Panc1 (cell line): Measurements from ENCODE around the gene SLC36A4. TPM values are rescaled to one million over a fixed set of nuclear protein-coding genes. Genes with fewer than 3 reads are reported as not detected.

Experiments
- ATAC-seq: fragments of 200-7000 bp; cut with Tn5 transposase; 2 replicates; pipeline ENCODE4 v1.9.1; 2020; ENCODE audit warnings: mild to moderate bottlenecking, moderate library complexity
- BruUV-seq: library from RNA; stranded (reverse); fragments of 400-500 nt; replicated peaks from 2 replicates; lab custom pipeline; 2021; lab: Mats Ljungman, UMichigan
- CTCF ChIA-PET: fragments of 300-600 bp; sonication (Branson Sonifier 250); formaldehyde crosslinking; loops from one replicate; lab custom pipeline; 2022; ENCODE audit warnings: antibody characterized with exemption; lab: Charles Lee
- POLR2A ChIA-PET: fragments of 300-600 bp; sonication (Branson Sonifier 250); formaldehyde crosslinking; loops from one replicate; lab custom pipeline; 2022; ENCODE audit warnings: antibody characterized with exemption; lab: Charles Lee
- DNase-seq: peaks from one replicate; pipeline ENCODE4 v3.0.0-alpha.2; 2010; ENCODE audit warnings: low read depth, low spot score
- H3K27ac ChIP-seq: 2 replicates; pipeline ENCODE4 v1.5.1; 2011; ENCODE audit warnings: mild to moderate bottlenecking, low read length, inconsistent platforms
- H3K27me3 ChIP-seq: fragments of 200-500 bp; sonication (Bioruptor generic); 2 replicates; pipeline ENCODE4 v1.6.0; 2014; ENCODE audit warnings: low read length, inconsistent platforms; ENCODE audit not compliant: control insufficient read depth, insufficient read depth
- H3K36me3 ChIP-seq: fragments of 200-500 bp; sonication (Bioruptor generic); 2 replicates; pipeline ENCODE4 v1.5.1; 2014; ENCODE audit warnings: inconsistent platforms, mild to moderate bottlenecking, low read length, moderate library complexity; ENCODE audit not compliant: control insufficient read depth, insufficient read depth
- H3K4me1 ChIP-seq: 2 replicates; pipeline ENCODE4 v1.5.1; 2011; ENCODE audit warnings: inconsistent platforms, mild to moderate bottlenecking, low read length, moderate library complexity; ENCODE audit not compliant: control insufficient read depth, insufficient read depth
- H3K4me3 ChIP-seq, 2 experiments: 2 replicates each; pipeline ENCODE4 v1.5.1; 2011 to 2012; ENCODE audit warnings: low read depth in 2 of 2, low read length in 2 of 2, mild to moderate bottlenecking in 2 of 2, inconsistent platforms in 1 of 2, moderate library complexity in 1 of 2
- H3K9me3 ChIP-seq: fragments of 200-500 bp; sonication (Bioruptor generic); 2 replicates; pipeline ENCODE4 v1.5.1; 2014; ENCODE audit warnings: low read depth, mild to moderate bottlenecking, inconsistent platforms, low read length, moderate library complexity; ENCODE audit not compliant: control insufficient read depth, insufficient read depth
- POLR2AphosphoS5 ChIP-seq: IDR thresholded peaks from 2 replicates; pipeline ENCODE4 v1.6.1; 2012; ENCODE audit warnings: mild to moderate bottlenecking, low read depth, low read length, moderate library complexity
- REST ChIP-seq, 2 experiments: IDR thresholded peaks; 2 replicates each; pipeline ENCODE4 v1.6.1; 2011 to 2012; ENCODE audit warnings: low read depth in 2 of 2, control low read depth in 1 of 2, low read length in 1 of 2, mild to moderate bottlenecking in 1 of 2, moderate library complexity in 1 of 2; ENCODE audit not compliant: insufficient read depth in 1 of 2
- SIN3A ChIP-seq: IDR thresholded peaks from 2 replicates; pipeline ENCODE4 v1.6.1; 2012; ENCODE audit warnings: low read depth, mild to moderate bottlenecking, low read length, moderate library complexity, borderline replicate concordance; ENCODE audit not compliant: insufficient read depth
- TCF7L2 ChIP-seq: IDR thresholded peaks from 2 replicates; pipeline ENCODE4 v1.6.1; 2011; ENCODE audit warnings: mild to moderate bottlenecking, low read depth, low read length, inconsistent platforms
- in situ Hi-C: cut with HindIII; loops from 2 replicates; pipeline ENCODE4 v1.10.0; 2016; ENCODE audit warnings: low sequenced_read_pairs, low pct_unique_long_range_greater_than_20kb
- intact Hi-C: fragments of 100-400 bp; cut with micrococcal nuclease; formaldehyde crosslinking; loops from one replicate; pipeline ENCODE4 v1.10.0; 2022; ENCODE audit not compliant: unreplicated experiment
- total RNA-seq: library from RNA; stranded (reverse); gene quantifications from one replicate; pipeline ENCODE4 v1.2.1, GENCODE V29; 2021; ENCODE audit not compliant: unreplicated experiment
- TF ChIP-seq, protein P1 (sequence below): fragments of 450-650 bp; IDR thresholded peaks from 2 replicates; pipeline ENCODE4 v1.5.1; 2017; ENCODE audit warnings: mild to moderate bottlenecking

SLC36A4 gene
- total RNA-seq, 1 experiment from 2014 or later, result 30.3 TPM

DNA sequence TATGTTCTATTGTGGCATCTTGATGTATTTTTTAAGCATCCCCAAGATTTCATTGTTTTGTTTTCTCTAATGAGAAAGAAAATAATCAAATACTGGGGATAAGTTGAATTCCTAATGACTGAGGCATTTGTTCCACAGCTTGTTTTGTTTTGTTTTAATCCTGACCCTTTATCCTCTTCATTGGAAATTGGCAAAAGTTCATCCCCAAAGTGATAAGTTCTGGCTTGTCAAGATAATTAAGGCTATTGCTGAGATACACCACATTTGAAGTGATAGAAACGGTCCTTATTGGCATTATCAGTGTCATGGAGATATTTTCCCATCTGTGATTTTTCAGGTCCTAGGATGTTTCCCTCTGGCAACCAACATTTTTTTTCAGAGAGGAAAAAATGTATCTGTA, 65.0 kb downstream of the SLC36A4 start:
- intact Hi-C loops, result no loop called here
- CTCF ChIA-PET, result no interaction called here
- Histone ChIP-seq H3K4me1 (no peaks in the 10 kb centered on the region), H3K27ac (no peak overlapping the region), H3K4me3 (no peak overlapping the region), H3K36me3 (no peaks in the 10 kb centered on the region), H3K9me3 (no peaks in the 10 kb centered on the region), H3K27me3 (no peaks in the 10 kb centered on the region)
- POLR2A ChIA-PET, result no interaction called here
- ATAC-seq, result no peak
- DNase-seq, result no peak
- TF ChIP-seq REST (IDR thresholded peaks at IDR 0.05; ENCODE audit: insufficient read depth in 1 of 2, low read depth in 2 of 2, low read length in 1 of 2) (no peak), POLR2AphosphoS5 (no peak), TCF7L2 (no peak), SIN3A (no peak)
- TF ChIP-seq, protein P1, sequence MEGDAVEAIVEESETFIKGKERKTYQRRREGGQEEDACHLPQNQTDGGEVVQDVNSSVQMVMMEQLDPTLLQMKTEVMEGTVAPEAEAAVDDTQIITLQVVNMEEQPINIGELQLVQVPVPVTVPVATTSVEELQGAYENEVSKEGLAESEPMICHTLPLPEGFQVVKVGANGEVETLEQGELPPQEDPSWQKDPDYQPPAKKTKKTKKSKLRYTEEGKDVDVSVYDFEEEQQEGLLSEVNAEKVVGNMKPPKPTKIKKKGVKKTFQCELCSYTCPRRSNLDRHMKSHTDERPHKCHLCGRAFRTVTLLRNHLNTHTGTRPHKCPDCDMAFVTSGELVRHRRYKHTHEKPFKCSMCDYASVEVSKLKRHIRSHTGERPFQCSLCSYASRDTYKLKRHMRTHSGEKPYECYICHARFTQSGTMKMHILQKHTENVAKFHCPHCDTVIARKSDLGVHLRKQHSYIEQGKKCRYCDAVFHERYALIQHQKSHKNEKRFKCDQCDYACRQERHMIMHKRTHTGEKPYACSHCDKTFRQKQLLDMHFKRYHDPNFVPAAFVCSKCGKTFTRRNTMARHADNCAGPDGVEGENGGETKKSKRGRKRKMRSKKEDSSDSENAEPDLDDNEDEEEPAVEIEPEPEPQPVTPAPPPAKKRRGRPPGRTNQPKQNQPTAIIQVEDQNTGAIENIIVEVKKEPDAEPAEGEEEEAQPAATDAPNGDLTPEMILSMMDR, result no peak
- no TSS peak for BruUV-seq
- in situ Hi-C loops, result no loop called here

- DNase-seq (no peak), ATAC-seq (no peak)
- H3K4me3 ChIP-seq, result no peak overlapping the region
- CTCF ChIA-PET, result no interaction called here
- no TSS peak for BruUV-seq
- H3K27me3 ChIP-seq, result no peaks in the 10 kb centered on the region
- no peak overlapping the region for H3K27ac ChIP-seq
- no peaks in the 10 kb centered on the region for H3K36me3 ChIP-seq
- TF ChIP-seq, protein P1, result peak; percentile 51
- no peak for TF ChIP-seq SIN3A
- POLR2A ChIA-PET, result no interaction called here
- no peaks in the 10 kb centered on the region for H3K9me3 ChIP-seq
- in situ Hi-C loops, result no loop called here
- intact Hi-C loops, result no loop called here
- no peaks in the 10 kb centered on the region for H3K4me1 ChIP-seq
Measured at GRCh38 chr11:93131709-93132108, 66.1 kb downstream of the SLC36A4 start.
